Transverse colon (tissue), 4 donors: ENCODE results near the gene VTCN1. TPM values are rescaled to one million over a fixed set of nuclear protein-coding genes. Genes with fewer than 3 reads are reported as not detected.

ENCODE experiments used
- DNase-seq: peaks from one replicate; pipeline ENCODE4 v3.0.0-alpha.2; 2019
- H3K27ac ChIP-seq, 4 donors: fragments of 200-600 bp; sonication (generic); 2 replicates each; pipeline ENCODE4 v1.5.1; 2016 to 2018; ENCODE audit warnings: inconsistent platforms in 4 of 4
- H3K27me3 ChIP-seq: fragments of 200-600 bp; sonication (generic); 2 replicates; pipeline ENCODE4 v1.5.1; 2017; ENCODE audit warnings: inconsistent platforms
- H3K36me3 ChIP-seq, 4 donors: fragments of 200-600 bp; sonication (generic); 2 replicates each; pipeline ENCODE4 v1.5.1; 2017 to 2019; ENCODE audit warnings: inconsistent platforms in 4 of 4
- H3K4me1 ChIP-seq, 4 donors: fragments of 200-600 bp; sonication (generic); 2 replicates each; pipeline ENCODE4 v1.5.1; 2017 to 2020; ENCODE audit warnings: inconsistent platforms in 4 of 4
- H3K4me3 ChIP-seq, 4 donors: fragments of 200-600 bp; sonication (generic); 1 replicate in 1 of 4; 2 replicates in 3 of 4; pipeline versions ENCODE4 v1.5.1 to v1.6.1; 2017 to 2019; ENCODE audit warnings: inconsistent platforms in 4 of 4
- H3K9me3 ChIP-seq, 2 donors: fragments of 200-600 bp; sonication (generic); 2 replicates each; pipeline ENCODE4 v1.5.1; 2017 to 2019; ENCODE audit warnings: inconsistent platforms in 2 of 2
- EP300 ChIP-seq: sonication (generic); formaldehyde crosslinking; IDR thresholded peaks from one replicate; pipeline ENCODE4 v1.6.1; 2017; ENCODE audit warnings: antibody characterized with exemption, low read depth
- POLR2A ChIP-seq: fragments of 450-650 bp; IDR thresholded peaks from one replicate; pipeline ENCODE4 v1.6.1; 2016; ENCODE audit warnings: antibody characterized with exemption, mild to moderate bottlenecking, moderate library complexity
- POLR2AphosphoS5 ChIP-seq, 3 donors: sonication (generic); formaldehyde crosslinking; IDR thresholded peaks; one replicate each; pipeline ENCODE4 v1.6.1; 2016; ENCODE audit warnings: antibody characterized with exemption in 3 of 3
- WGBS, 2 donors: methylation state at CpG; one replicate each; pipeline ENCODE4 v1.1.5; 2018; ENCODE audit warnings: low coverage in 1 of 2; 5-methylcytosine and 5-hydroxymethylcytosine counted together
- in situ Hi-C, 4 donors: fragments of 200-750 bp; cut with MboI; loops; one replicate each; pipeline versions ENCODE4 v1.15.0 to v1.15.1; 2017; ENCODE audit warnings: low sequenced_read_pairs in 3 of 4, low pct_ligation_motif_present in 1 of 4, low pct_unique_long_range_greater_than_20kb in 1 of 4
- intact Hi-C: fragments of 100-400 bp; cut with DNase I; formaldehyde crosslinking; loops from one replicate; pipeline ENCODE4 v1.15.1; 2023; ENCODE audit warnings: low total_unique reads
- total RNA-seq, 4 donors: library from RNA; depleted of rRNA; stranded (reverse); fragments of >200 nt; gene quantifications; one replicate each; pipeline ENCODE4 v1.1.0, GENCODE V29; 2016
- TF ChIP-seq, protein P1 (sequence below), 5 experiments: fragments of 200-600 bp in 3 of 5; fragments of 450-650 bp in 2 of 5; sonication (generic) in 3 of 5; IDR thresholded peaks; 1 replicate in 2 of 5; 2 replicates in 3 of 5; pipeline ENCODE4 v1.5.1; 2016 to 2017; ENCODE audit warnings: antibody characterized with exemption in 5 of 5, inconsistent platforms in 3 of 5, mild to moderate bottlenecking in 2 of 5, moderate library complexity in 1 of 5

Gene VTCN1
- total RNA-seq, 4 donors from 2014 or later = not detected

DNA sequence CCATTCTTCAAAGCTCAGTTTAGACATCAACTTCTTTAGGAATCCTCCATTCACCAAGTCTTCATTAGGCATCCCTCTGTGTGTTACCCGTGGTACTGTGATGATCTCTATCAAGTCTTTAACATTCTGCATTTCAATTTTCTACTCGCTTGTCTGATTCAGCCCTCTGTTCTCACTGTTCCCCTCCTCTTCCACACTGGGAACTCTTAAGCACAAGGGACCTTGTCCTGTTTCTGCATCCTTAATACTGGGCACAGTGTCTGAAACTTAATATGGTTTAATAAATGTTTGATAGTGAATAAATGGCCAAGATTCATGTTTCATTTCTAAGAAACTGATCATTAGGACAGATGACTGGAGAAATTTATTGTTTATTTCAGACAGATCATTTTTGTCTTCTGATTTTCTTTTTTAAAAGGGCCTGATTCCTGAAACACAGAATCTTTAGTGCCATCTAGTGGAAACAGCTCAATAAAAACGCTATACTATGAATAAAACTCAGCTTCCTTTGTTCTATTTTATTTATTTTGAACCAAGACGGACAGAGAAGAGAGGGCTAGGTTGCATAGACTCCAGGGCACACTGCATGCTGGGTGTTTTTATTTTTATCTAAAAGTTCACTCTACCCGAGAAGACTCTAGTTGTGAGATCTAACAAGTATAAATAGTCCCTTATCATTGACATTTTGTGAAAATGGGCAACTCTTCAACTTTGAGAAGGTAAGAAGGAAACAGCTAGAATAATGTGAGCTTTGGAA, 82.2 kb downstream of the VTCN1 start:
- Histone ChIP-seq H3K4me1 (peaks cover 0 to 3% (median 0%) of the 10 kb centered on the region in 4 donors), H3K27ac (no peak overlapping the region), H3K9me3 (no peaks in the 10 kb centered on the region), H3K36me3 (no peaks in the 10 kb centered on the region), H3K4me3 (no peak overlapping the region), H3K27me3 (peaks cover 6% of the 10 kb centered on the region)
- in situ Hi-C loops (loop anchor here in 3 of 4 donors (5.0 to 10.0 kb wide), 3 partner anchors 64 to 394 kb away; partner anchors contain the start of gene TTF2 (in 3 of the 3)), intact Hi-C loops (loop anchor here (5.0 kb wide), 1 partner anchor 61 kb away; no protein-coding TSS in a partner anchor)
- TF ChIP-seq, protein P1, sequence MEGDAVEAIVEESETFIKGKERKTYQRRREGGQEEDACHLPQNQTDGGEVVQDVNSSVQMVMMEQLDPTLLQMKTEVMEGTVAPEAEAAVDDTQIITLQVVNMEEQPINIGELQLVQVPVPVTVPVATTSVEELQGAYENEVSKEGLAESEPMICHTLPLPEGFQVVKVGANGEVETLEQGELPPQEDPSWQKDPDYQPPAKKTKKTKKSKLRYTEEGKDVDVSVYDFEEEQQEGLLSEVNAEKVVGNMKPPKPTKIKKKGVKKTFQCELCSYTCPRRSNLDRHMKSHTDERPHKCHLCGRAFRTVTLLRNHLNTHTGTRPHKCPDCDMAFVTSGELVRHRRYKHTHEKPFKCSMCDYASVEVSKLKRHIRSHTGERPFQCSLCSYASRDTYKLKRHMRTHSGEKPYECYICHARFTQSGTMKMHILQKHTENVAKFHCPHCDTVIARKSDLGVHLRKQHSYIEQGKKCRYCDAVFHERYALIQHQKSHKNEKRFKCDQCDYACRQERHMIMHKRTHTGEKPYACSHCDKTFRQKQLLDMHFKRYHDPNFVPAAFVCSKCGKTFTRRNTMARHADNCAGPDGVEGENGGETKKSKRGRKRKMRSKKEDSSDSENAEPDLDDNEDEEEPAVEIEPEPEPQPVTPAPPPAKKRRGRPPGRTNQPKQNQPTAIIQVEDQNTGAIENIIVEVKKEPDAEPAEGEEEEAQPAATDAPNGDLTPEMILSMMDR (IDR thresholded peaks at IDR 0.05) = peak; percentile 27 to 44 (median 34)
- no peak for TF ChIP-seq POLR2AphosphoS5 (IDR thresholded peaks at IDR 0.05)
- no peak for DNase-seq
- 20 to 28% methylated on average over 5 of the region's 5 CpGs for WGBS, 2 donors

DNA sequence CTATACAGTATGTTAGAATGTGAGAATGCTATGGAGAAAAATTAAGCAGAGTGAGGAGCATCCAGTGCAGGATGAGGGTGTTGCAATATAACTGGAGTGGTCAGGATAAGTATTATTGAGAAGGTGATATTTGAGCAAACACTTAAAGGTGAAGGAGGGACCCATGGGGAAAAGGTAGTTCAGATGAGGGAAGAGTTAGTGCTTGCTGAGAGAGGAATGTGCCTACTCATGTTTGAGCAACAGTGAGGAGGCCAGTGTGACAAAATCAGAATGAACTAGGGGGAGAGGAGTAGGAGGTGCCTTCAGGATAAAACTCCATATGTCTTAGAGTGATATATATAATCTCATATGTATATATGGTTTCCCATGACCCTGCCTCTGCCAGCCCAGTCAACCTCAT, 82.9 kb downstream of the VTCN1 start:
- H3K27me3 ChIP-seq = peaks cover 6% of the 10 kb centered on the region
- H3K4me3 ChIP-seq = no peak overlapping the region
- no peaks in the 10 kb centered on the region for H3K9me3 ChIP-seq
- in situ Hi-C loops = loop anchor here in 3 of 4 donors (5.0 to 10.0 kb wide), 3 partner anchors 63 to 393 kb away; partner anchors contain the start of gene TTF2 (in 3 of the 3)
- no peak for TF ChIP-seq EP300
- TF ChIP-seq POLR2AphosphoS5 (IDR thresholded peaks at IDR 0.05) = no peak
- no peak for TF ChIP-seq POLR2A
- TF ChIP-seq, protein P1 (IDR thresholded peaks at IDR 0.05) = no peak
- H3K4me1 ChIP-seq = peaks cover 0 to 3% (median 0%) of the 10 kb centered on the region in 4 donors
- H3K36me3 ChIP-seq = no peaks in the 10 kb centered on the region
- intact Hi-C loops = loop anchor here (5.0 kb wide), 1 partner anchor 60 kb away; no protein-coding TSS in a partner anchor
- no peak for DNase-seq
- no peak overlapping the region for H3K27ac ChIP-seq

DNA sequence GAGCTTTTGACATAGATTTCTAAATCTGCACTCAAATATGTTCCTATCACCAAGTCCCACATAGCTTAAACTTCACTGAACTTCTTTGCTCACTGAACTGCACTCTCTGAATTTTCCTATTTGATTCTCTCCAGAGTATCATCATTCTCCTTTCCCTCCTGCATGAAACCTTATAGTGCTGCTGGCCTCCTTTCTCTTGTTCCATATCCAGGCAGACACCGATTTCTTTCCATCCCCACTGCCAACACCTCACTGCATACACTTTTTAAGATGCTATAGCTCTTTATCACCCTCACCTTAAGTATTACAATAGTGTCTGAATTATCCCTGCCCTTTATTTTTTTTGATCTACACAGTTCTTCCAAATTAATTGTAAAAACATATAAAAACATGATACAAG, 86.1 kb downstream of the VTCN1 start:
- in situ Hi-C loops = loop anchor here in 3 of 4 donors (5.0 to 25.0 kb wide), 4 partner anchors 60 to 788 kb away; partner anchors contain the start of gene TTF2 (in 3 of the 3)
- WGBS, 2 donors = 29 to 56% methylated on average over 1 of the region's 1 CpG
- H3K36me3 ChIP-seq = no peaks in the 10 kb centered on the region
- H3K9me3 ChIP-seq = no peaks in the 10 kb centered on the region
- peaks cover 6 to 17% (median 13%) of the 10 kb centered on the region in 4 donors for H3K4me1 ChIP-seq
- no peak overlapping the region for H3K4me3 ChIP-seq
- H3K27ac ChIP-seq = no peak overlapping the region
- peaks cover 6% of the 10 kb centered on the region for H3K27me3 ChIP-seq
- TF ChIP-seq POLR2AphosphoS5 (IDR thresholded peaks at IDR 0.05) = no peak
- TF ChIP-seq, protein P1 (IDR thresholded peaks at IDR 0.05) = no peak
- TF ChIP-seq POLR2A = no peak
- no peak for TF ChIP-seq EP300
- intact Hi-C loops = loop anchor here (5.0 kb wide), 1 partner anchor 57 kb away; no protein-coding TSS in a partner anchor
- DNase-seq = no peak

DNA sequence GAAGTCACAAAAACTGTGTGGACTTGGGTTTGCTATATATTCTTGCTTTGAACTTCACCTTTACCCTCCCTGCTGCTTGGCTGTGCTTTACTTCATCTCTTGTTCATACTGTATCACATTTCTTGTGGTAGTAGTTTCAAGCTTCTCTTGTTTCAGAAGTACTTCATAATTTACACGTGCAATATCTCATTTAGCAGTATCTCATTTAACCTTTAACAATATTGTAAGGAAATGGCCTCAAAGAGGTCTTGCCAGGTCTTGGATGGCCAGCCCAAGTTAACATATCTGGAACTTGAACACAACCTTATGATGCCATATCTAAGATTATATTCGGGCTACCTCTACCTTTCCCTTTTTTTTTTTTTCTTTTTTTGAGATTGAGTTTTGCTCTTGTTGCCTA, 87.5 kb downstream of the VTCN1 start:
- TF ChIP-seq POLR2A (no peak), EP300 (no peak), POLR2AphosphoS5 (IDR thresholded peaks at IDR 0.05) (no peak)
- TF ChIP-seq, protein P1 (IDR thresholded peaks at IDR 0.05) = no peak
- no peaks in the 10 kb centered on the region for H3K36me3 ChIP-seq
- 88 to 100% methylated on average over 2 of the region's 2 CpGs for WGBS, 2 donors
- no peak overlapping the region for H3K4me3 ChIP-seq
- peaks cover 6% of the 10 kb centered on the region for H3K27me3 ChIP-seq
- DNase-seq = no peak
- in situ Hi-C loops (loop anchor here in 3 of 4 donors (10.0 to 25.0 kb wide), 3 partner anchors 58 to 789 kb away; partner anchors contain the start of gene TTF2 (in 2 of the 3)), intact Hi-C loops (no loop called here)
- H3K27ac ChIP-seq = no peak overlapping the region
- no peaks in the 10 kb centered on the region for H3K9me3 ChIP-seq
- peaks cover 6 to 16% (median 13%) of the 10 kb centered on the region in 4 donors for H3K4me1 ChIP-seq
